Panc1 (cell line): ENCODE results near the gene TMPRSS13. TPM values are rescaled to one million over a fixed set of nuclear protein-coding genes. Genes with fewer than 3 reads are reported as not detected.

Experiments used
- ATAC-seq: fragments of 200-7000 bp; cut with Tn5 transposase; 2 replicates; pipeline ENCODE4 v1.9.1; 2020; ENCODE audit warnings: mild to moderate bottlenecking, moderate library complexity
- BruUV-seq: library from RNA; stranded (reverse); fragments of 400-500 nt; replicated peaks from 2 replicates; lab custom pipeline; 2021; lab: Mats Ljungman, UMichigan
- CTCF ChIA-PET: fragments of 300-600 bp; sonication (Branson Sonifier 250); formaldehyde crosslinking; loops from one replicate; lab custom pipeline; 2022; ENCODE audit warnings: antibody characterized with exemption; lab: Charles Lee
- POLR2A ChIA-PET: fragments of 300-600 bp; sonication (Branson Sonifier 250); formaldehyde crosslinking; loops from one replicate; lab custom pipeline; 2022; ENCODE audit warnings: antibody characterized with exemption; lab: Charles Lee
- DNase-seq: peaks from one replicate; pipeline ENCODE4 v3.0.0-alpha.2; 2010; ENCODE audit warnings: low read depth, low spot score
- H3K27ac ChIP-seq: 2 replicates; pipeline ENCODE4 v1.5.1; 2011; ENCODE audit warnings: mild to moderate bottlenecking, low read length, inconsistent platforms
- H3K27me3 ChIP-seq: fragments of 200-500 bp; sonication (Bioruptor generic); 2 replicates; pipeline ENCODE4 v1.6.0; 2014; ENCODE audit warnings: low read length, inconsistent platforms; ENCODE audit not compliant: control insufficient read depth, insufficient read depth
- H3K36me3 ChIP-seq: fragments of 200-500 bp; sonication (Bioruptor generic); 2 replicates; pipeline ENCODE4 v1.5.1; 2014; ENCODE audit warnings: inconsistent platforms, mild to moderate bottlenecking, low read length, moderate library complexity; ENCODE audit not compliant: control insufficient read depth, insufficient read depth
- H3K4me1 ChIP-seq: 2 replicates; pipeline ENCODE4 v1.5.1; 2011; ENCODE audit warnings: inconsistent platforms, mild to moderate bottlenecking, low read length, moderate library complexity; ENCODE audit not compliant: control insufficient read depth, insufficient read depth
- H3K4me3 ChIP-seq, 2 experiments: 2 replicates each; pipeline ENCODE4 v1.5.1; 2011 to 2012; ENCODE audit warnings: low read depth in 2 of 2, low read length in 2 of 2, mild to moderate bottlenecking in 2 of 2, inconsistent platforms in 1 of 2, moderate library complexity in 1 of 2
- H3K9me3 ChIP-seq: fragments of 200-500 bp; sonication (Bioruptor generic); 2 replicates; pipeline ENCODE4 v1.5.1; 2014; ENCODE audit warnings: low read depth, mild to moderate bottlenecking, inconsistent platforms, low read length, moderate library complexity; ENCODE audit not compliant: control insufficient read depth, insufficient read depth
- CTCF ChIP-seq: fragments of 450-650 bp; IDR thresholded peaks from 2 replicates; pipeline ENCODE4 v1.5.1; 2017; ENCODE audit warnings: mild to moderate bottlenecking
- POLR2AphosphoS5 ChIP-seq: IDR thresholded peaks from 2 replicates; pipeline ENCODE4 v1.6.1; 2012; ENCODE audit warnings: mild to moderate bottlenecking, low read depth, low read length, moderate library complexity
- REST ChIP-seq, 2 experiments: IDR thresholded peaks; 2 replicates each; pipeline ENCODE4 v1.6.1; 2011 to 2012; ENCODE audit warnings: low read depth in 2 of 2, control low read depth in 1 of 2, low read length in 1 of 2, mild to moderate bottlenecking in 1 of 2, moderate library complexity in 1 of 2; ENCODE audit not compliant: insufficient read depth in 1 of 2
- SIN3A ChIP-seq: IDR thresholded peaks from 2 replicates; pipeline ENCODE4 v1.6.1; 2012; ENCODE audit warnings: low read depth, mild to moderate bottlenecking, low read length, moderate library complexity, borderline replicate concordance; ENCODE audit not compliant: insufficient read depth
- TCF7L2 ChIP-seq: IDR thresholded peaks from 2 replicates; pipeline ENCODE4 v1.6.1; 2011; ENCODE audit warnings: mild to moderate bottlenecking, low read depth, low read length, inconsistent platforms
- in situ Hi-C: cut with HindIII; loops from 2 replicates; pipeline ENCODE4 v1.10.0; 2016; ENCODE audit warnings: low sequenced_read_pairs, low pct_unique_long_range_greater_than_20kb
- intact Hi-C: fragments of 100-400 bp; cut with micrococcal nuclease; formaldehyde crosslinking; loops from one replicate; pipeline ENCODE4 v1.10.0; 2022; ENCODE audit not compliant: unreplicated experiment
- total RNA-seq: library from RNA; stranded (reverse); gene quantifications from one replicate; pipeline ENCODE4 v1.2.1, GENCODE V29; 2021; ENCODE audit not compliant: unreplicated experiment

TMPRSS13 gene
- total RNA-seq, 1 experiment from 2014 or later, result not detected

DNA sequence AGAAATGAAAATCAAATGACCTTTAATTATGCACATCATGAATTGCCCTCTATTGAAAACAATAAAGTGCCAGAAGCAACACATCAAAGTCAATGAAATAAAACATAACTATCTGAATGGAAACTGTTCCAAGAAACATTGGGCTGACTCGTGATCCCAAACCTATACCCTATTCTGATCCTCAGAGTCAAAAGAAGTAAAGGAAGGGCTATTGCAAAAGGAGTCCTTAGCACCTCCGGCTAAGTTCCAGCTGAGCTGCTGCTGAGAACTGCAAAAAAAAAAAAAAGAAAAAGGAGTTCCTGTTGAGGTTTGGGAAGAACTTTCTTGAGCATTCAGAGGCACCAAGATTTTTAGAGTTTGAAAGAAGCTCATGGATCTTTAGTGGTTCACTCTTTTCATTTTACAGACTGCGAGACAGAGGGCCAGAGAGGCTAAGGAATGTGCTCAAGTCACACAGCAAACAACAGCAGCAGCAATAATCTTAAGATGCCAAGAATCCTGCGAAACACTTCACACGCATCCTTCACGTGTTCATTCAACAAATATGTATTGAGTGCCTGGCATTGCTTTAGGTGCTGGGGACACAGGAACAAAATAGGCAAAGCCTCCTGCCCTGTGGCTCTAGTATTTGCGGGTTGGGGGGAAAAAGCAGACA, 841 bp upstream of the TMPRSS13 start:
- no peak for DNase-seq
- no peak overlapping the region for H3K27ac ChIP-seq
- in situ Hi-C loops, result no loop called here
- ChIA-PET CTCF (no interaction called here), POLR2A (no interaction called here)
- H3K36me3 ChIP-seq, result no peaks in the 10 kb centered on the region
- peaks cover 21% of the 10 kb centered on the region for H3K27me3 ChIP-seq
- TF ChIP-seq POLR2AphosphoS5 (no peak), REST (IDR thresholded peaks at IDR 0.05; ENCODE audit: insufficient read depth in 1 of 2, low read depth in 2 of 2, low read length in 1 of 2) (no peak)
- no peak for ATAC-seq
- H3K9me3 ChIP-seq, result no peaks in the 10 kb centered on the region
- no peak overlapping the region for H3K4me3 ChIP-seq
- intact Hi-C loops, result no loop called here
- no peaks in the 10 kb centered on the region for H3K4me1 ChIP-seq
- BruUV-seq, result no TSS peak

- no peaks in the 10 kb centered on the region for H3K9me3 ChIP-seq
- no peak for TF ChIP-seq CTCF
- TF ChIP-seq SIN3A, result no peak
- no peak for TF ChIP-seq POLR2AphosphoS5
- TF ChIP-seq TCF7L2, result no peak
- TF ChIP-seq REST (IDR thresholded peaks at IDR 0.05; ENCODE audit: insufficient read depth in 1 of 2, low read depth in 2 of 2, low read length in 1 of 2), result no peak
- DNase-seq (no peak), ATAC-seq (no peak)
- H3K4me3 ChIP-seq, result no peak overlapping the region
- H3K27ac ChIP-seq, result no peak overlapping the region
- ChIA-PET POLR2A (no interaction called here), CTCF (no interaction called here)
- intact Hi-C loops, result no loop called here
- in situ Hi-C loops, result no loop called here
- peaks cover 21% of the 10 kb centered on the region for H3K27me3 ChIP-seq
- H3K36me3 ChIP-seq, result no peaks in the 10 kb centered on the region
- no peaks in the 10 kb centered on the region for H3K4me1 ChIP-seq
- no TSS peak for BruUV-seq
Observed at GRCh38 chr11:117928446-117929141, 608 bp downstream of the TMPRSS13 start.
